ENCODE measurements around the gene UVSSA.

UVSSA gene

DNA sequence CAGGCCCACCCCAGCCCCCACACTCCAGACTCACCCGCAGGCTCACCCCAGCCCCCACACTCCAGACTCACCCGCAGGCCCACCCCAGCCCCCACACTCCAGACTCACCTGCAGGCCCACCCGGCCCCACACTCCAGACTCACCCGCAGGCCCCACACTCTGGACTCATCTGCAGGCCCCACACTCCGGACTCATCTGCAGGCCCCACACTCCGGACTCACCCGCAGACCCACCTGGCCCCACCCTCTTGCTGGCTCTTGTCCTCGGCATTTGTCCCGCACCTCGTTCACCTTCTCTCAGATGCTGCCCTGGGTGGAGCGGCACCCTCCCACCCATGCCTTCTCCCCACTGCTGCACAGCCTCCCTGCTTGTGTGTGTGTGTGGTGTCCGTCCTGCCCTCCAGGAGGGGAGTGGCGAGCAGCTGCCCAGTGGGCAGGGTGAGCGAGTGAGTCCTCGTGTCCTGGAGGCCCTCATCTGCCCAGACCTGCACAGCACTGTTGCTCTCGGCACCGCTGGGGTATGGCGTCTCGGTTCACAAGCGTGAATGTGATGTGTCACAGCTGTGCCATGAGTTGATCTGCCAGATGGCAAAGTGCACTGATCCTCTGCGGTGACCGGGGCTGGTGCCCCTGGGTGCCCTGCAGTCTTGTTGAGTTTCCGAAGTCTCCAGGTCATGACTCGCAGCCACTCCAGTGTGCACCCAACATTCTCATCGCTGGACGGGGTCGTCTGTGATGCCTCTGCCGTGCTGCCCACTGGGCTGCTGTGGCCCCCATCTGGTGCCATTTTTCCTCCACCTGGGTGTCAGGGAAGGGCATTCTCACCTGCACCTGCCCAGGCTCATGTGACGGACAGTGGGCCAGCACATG is 29.6 kb upstream of the UVSSA start:
- DNase-seq: no peak

DNA sequence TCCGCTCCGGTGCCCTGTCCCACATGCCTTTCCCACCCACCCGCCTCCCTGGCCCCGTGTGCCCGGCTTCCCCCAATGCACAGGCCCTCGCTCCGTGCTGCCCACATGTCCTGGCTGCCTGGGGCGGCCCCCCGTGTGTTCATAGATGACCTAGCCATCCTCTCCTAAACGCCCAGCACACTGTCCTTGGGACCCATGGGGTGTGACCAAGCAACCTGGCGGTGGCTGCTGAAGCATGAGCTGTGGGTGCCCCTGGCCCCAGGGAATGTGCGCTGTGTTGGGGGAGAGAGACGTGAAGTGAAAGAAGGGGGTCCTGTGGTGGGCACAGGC is 29.0 kb upstream of the UVSSA start:
- no peak for DNase-seq

DNA sequence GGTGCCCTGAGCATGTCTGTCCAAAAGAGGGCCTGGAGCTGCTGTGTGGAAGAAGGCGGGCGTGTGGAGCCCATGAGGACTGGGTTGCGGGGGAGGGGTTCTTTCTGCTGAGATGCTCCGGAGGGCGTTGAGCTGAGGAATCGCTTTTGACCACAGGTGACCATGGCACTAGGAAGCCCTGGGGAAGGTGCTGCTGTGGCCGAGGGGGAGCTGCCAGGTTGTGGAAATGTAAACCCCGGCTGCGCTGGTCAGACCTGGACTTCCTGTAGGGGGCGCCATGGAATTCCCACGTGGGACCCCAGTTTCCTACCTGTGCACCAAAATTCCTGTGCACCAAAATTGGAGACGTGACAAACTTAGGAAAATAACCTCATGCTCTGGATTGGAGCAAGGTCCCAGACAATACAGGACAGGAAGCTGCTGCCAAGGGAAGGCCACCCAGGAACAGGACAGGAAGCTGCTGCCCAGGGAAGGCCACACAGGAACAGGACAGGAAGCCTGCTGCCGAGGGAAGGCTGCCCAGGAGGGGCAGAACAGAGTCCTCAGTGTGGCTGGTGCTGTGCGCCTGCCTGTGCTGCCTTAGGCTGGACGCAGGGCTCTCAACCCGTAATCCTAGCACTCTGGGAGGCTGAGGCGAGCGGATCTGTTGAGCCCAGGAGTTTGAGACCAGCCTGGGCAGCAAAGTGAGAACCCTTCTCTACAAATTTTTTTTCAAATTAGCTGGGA is 28.4 kb upstream of the UVSSA start:
- DNase-seq: no peak

GRCh38 chr4:1321486-1321885 is 25.5 kb upstream of the UVSSA start:
- no peak for DNase-seq

- DNase-seq: no peak
These were observed 24.9 kb upstream of the UVSSA start for GRCh38 chr4:1321946-1322650.

- no peak for DNase-seq
These were observed 23.8 kb upstream of the UVSSA start for GRCh38 chr4:1323280-1323634.

GRCh38 chr4:1323635-1324442 is 23.2 kb upstream of the UVSSA start:
- peak; percentile 69 for DNase-seq

- peak; percentile 69 for DNase-seq
These were observed 22.4 kb upstream of the UVSSA start for GRCh38 chr4:1324443-1325175.

DNA sequence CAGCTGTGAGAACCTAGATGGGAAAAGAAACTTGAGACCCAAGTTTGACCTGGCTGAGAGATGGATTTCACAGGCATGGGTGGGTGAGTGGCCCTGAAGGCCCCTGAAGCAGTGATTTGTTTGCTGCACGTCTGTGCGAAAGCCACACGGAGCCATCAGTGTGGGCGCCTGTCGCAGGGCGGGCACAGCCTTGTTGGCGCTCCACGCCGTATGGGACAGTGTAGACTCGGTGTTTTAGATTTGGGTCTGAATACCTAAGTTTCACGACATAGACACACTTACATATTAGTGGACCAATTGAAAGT is 21.9 kb upstream of the UVSSA start:
- no peak for DNase-seq

GRCh38 chr4:1325681-1326635 is 21.1 kb upstream of the UVSSA start:
- no peak for DNase-seq

DNA sequence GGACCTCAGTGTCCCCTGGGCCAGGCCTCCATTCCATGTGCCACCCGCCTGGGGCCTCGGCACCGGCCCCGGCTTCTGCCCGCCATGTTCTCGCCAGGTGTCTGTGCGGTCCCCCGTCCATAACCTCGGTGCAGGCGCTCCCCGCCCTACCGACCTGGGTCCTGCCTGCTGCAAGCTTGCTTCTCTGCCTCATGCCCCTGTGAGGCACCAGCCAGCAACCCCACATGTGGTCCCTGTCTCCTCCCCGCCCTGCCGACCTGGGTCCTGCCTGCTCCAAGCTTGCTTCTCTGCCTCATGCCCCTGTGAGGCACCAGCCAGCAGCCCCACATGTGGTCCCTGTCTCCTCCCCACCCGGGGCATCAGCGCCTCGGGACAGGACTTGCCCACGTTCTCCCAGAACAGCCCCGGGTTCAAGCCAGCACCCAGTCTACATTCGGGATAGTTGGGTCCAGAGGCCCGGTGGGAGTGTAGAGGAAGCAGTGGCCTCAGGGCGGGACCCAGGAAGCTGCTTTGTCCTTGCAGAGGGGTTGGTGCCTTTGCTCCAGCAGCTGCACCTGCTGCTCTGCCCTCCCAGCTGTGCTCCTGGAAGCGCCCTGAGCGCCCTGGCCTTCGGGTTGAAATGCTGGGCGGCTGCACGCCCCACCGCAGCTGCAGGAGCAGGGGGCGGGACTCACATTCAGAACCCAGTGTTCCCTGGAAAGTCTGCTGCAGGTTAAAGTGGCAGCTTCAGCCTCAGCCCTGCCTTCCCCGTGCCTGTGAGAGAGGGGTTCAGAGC is 20.1 kb upstream of the UVSSA start:
- no peak for DNase-seq

GRCh38 chr4:1327526-1328266 is 19.3 kb upstream of the UVSSA start:
- no peak for DNase-seq

DNA sequence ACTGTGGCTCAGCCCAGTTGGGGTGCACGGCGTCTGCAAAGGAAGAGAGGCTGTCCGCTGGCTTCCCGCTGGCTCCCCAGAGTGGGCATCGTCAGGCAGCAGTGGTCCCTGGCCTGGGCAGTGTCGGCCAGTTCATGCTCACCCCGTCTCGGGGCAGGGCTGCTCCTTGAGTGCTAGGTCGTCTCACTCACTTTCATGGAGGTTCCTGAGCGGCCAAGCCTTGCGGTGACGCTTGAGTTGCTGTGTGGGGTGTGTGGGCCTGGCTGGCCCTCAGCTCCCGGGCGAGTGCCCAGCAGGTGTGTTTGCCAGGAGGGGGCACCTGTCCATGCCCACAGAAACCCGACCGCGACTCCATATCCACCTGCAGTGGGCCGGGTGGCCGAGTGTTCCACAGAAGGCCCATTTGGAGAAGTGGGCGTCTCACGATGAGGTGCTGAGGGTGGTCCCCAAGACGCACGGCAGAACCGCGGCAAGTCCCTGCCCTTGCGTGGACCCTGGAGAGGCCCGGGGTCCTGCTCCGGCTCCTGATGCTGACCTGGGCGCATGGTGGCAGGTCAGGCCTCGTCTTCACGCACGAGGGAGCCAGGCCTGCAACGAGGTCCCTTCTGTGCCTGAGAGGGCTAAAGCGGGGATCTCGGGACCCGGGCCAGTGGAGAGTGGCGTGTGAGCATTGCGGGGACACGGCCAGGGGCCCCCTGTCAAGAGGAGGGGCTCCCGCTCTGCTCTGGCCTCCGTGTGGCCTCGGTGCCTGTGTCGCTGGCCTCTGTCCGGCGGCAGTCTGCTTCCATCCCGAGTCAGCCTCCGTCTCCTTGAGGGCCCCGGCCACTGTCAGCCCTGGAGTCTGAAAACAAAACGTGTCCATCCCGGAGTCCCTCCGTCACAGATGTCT is 18.5 kb upstream of the UVSSA start:
- DNase-seq: no peak

- peak; percentile 34 for DNase-seq
These were observed 17.3 kb upstream of the UVSSA start for GRCh38 chr4:1329408-1330371.

DNA sequence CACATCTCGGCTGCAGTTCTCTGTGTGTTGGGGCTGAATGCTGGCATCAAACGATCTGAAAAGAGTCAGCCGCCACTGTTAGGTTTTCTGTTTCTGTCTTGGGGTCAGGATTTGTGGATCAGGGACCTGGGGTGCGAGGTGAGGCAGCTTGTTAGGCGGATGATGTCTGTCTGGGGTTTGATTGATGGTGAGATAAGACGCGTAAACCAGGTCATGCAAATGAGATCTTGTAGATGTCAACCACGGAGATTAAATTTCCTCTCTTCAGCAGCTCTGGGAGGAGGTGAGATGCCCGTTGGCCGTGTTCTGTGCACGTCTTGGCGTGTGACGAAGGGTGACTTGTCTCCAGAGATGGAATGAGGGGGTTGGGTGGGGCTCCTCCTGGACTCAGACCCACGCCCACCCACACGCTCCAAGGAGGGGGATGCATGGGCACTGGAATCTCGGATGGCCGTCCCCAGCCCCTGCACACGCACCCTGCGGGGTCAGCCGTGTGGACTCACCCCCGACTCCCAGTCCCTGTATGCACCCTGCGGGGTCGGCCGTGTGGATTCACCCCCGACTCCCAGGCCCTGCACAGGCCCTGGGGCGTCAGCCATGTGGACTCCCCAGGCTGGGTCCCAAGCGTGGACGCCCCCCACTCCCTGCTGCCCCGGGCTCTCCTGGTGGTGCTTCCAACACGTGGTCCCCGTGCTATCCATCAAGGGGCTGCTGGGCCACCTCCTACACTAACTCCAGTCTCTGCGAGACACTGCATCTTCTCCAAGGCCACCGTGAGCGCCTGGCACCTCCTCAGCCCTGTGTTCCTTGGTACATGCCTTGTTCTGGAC is 16.0 kb upstream of the UVSSA start:
- no peak for DNase-seq

- no peak for DNase-seq
These were observed 15.2 kb upstream of the UVSSA start for GRCh38 chr4:1331591-1332353.

Data from kidney glomerular epithelial cell (primary cell).